ENCODE measurements around the gene FMN2.

DNA sequence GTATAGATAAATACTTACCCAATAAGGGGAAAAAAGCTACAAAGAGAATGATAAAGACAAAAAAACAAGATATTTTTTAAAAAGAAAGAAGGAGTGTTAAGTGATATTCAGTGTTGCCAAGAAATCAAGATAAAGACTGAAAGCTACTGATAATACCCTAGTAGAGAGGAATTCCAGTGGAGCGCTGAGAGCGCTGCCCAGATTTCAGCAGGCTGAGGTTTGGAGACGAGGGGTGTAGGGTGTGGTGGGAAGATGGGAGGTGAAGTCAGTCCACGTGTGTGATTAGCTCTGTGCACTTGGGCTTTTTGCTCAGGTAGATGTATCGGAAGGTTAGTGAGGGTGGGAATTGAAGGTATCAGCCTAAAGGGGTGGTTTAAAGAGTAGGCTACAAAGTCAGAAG lies 47.8 kb downstream of the FMN2 start:
- TF ChIP-seq, protein P1, sequence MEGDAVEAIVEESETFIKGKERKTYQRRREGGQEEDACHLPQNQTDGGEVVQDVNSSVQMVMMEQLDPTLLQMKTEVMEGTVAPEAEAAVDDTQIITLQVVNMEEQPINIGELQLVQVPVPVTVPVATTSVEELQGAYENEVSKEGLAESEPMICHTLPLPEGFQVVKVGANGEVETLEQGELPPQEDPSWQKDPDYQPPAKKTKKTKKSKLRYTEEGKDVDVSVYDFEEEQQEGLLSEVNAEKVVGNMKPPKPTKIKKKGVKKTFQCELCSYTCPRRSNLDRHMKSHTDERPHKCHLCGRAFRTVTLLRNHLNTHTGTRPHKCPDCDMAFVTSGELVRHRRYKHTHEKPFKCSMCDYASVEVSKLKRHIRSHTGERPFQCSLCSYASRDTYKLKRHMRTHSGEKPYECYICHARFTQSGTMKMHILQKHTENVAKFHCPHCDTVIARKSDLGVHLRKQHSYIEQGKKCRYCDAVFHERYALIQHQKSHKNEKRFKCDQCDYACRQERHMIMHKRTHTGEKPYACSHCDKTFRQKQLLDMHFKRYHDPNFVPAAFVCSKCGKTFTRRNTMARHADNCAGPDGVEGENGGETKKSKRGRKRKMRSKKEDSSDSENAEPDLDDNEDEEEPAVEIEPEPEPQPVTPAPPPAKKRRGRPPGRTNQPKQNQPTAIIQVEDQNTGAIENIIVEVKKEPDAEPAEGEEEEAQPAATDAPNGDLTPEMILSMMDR (conservative IDR thresholded peaks at IDR 0.05), result no peak
- TF ChIP-seq EZH2 (IDR thresholded peaks at IDR 0.05; ENCODE audit: low read depth), result no peak
